Measurements from ENCODE around the gene CAMKMT.

Gene CAMKMT

DNA sequence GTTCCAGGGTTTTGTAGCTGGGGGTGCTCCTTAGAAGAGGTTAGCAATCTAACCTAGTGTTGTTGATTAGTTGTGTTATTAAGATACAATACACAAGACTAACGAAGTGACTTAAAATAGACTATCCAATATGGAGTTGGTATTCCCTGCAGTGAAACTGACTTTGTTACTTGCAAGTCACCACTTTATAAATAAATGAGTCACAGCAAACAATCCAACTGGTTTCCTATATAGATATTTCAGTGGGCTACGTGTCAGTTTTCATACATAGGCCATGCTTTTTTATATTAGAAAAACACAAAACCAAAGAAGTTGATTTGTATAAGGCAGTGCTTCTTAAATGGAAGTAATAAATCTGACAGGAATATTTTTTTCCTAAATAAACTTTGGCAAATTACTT is 274.0 kb downstream of the CAMKMT start:
- H3K4me3 ChIP-seq (ENCODE audit: low read depth, low read length), result no peak overlapping the region
- TF ChIP-seq, protein P1, sequence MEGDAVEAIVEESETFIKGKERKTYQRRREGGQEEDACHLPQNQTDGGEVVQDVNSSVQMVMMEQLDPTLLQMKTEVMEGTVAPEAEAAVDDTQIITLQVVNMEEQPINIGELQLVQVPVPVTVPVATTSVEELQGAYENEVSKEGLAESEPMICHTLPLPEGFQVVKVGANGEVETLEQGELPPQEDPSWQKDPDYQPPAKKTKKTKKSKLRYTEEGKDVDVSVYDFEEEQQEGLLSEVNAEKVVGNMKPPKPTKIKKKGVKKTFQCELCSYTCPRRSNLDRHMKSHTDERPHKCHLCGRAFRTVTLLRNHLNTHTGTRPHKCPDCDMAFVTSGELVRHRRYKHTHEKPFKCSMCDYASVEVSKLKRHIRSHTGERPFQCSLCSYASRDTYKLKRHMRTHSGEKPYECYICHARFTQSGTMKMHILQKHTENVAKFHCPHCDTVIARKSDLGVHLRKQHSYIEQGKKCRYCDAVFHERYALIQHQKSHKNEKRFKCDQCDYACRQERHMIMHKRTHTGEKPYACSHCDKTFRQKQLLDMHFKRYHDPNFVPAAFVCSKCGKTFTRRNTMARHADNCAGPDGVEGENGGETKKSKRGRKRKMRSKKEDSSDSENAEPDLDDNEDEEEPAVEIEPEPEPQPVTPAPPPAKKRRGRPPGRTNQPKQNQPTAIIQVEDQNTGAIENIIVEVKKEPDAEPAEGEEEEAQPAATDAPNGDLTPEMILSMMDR (IDR thresholded peaks at IDR 0.05; ENCODE audit: insufficient read depth, low read length, missing control alignments), result no peak
- no peak for DNase-seq (ENCODE audit: low read depth, low spot score)
- ChIA-PET CTCF (interaction anchor here (1.0 kb wide), 1 partner anchor 156 kb away, joined by 4 read pairs; no protein-coding TSS in a partner anchor), POLR2A (no interaction called here)

- ChIA-PET POLR2A (no interaction called here), CTCF (interaction anchor here (0.6 to 1.7 kb wide), 2 partner anchors 159 to 255 kb away, joined by 4 to 6 read pairs; no protein-coding TSS in a partner anchor)
- DNase-seq (ENCODE audit: low read depth, low spot score), result no peak
- TF ChIP-seq, protein P1 (IDR thresholded peaks at IDR 0.05; ENCODE audit: insufficient read depth, low read length, missing control alignments), result no peak
- H3K4me3 ChIP-seq (ENCODE audit: low read depth, low read length), result no peak overlapping the region
These were observed 276.9 kb downstream of the CAMKMT start for GRCh38 chr2:44638649-44639048.

DNA sequence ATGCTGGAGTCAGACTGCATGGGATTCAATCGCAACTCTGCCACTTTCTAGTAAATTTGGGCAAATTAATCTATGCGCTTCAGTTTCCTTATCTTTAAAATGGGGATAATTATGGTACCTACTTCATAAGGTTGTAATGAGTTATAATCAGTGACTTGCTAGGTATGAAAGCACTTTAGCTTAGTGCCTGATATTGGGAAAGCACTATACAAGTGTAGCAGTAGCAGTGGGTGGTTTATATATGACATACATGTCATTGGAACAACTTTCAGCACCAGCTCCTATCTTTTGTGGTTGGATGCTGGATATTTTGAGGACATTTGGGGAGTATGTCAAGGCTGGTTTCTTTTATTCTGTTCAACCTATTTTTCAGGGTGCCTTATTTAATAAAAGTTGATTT is 277.7 kb downstream of the CAMKMT start:
- no peak overlapping the region for H3K4me3 ChIP-seq (ENCODE audit: low read depth, low read length)
- TF ChIP-seq, protein P1 (IDR thresholded peaks at IDR 0.05; ENCODE audit: insufficient read depth, low read length, missing control alignments), result no peak
- no peak for DNase-seq (ENCODE audit: low read depth, low spot score)
- ChIA-PET POLR2A (no interaction called here), CTCF (interaction anchor here (0.6 to 1.7 kb wide), 2 partner anchors 160 to 255 kb away, joined by 4 to 6 read pairs; no protein-coding TSS in a partner anchor)

DNA sequence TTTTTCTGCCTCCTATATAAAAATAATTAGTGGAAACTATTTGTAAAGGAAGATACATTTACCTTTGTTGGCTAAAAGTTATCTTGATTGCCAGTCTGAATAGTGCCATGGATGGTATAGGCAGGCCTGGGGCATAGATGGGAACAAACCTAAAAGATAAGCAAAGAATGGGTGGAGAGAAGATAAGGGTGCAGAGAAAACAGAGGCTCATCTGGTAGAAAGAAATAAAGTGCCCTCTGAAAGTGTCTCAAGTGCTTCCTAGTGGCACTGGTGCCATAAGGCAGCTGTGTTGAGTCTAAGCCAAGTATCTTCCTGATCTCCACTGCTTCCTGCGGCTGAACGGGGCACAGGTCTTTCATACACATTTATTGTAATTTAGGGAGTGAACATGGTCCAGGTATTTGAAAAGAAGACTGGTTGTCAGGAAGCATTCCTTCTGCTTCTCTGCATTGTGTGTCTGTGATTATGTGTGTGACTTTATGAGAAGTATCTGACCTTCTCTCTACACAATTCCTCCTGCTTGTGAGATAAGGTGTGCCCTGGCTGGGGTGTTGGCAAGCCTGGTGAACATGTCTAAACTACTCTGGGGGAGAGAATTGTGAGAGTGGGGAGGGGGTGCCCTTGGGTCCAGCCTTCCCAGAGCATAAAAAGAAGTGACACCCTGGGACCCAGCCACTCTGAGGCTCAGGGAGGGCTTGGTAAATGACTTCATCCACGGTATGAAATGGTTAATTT is 280.5 kb downstream of the CAMKMT start:
- POLR2A ChIA-PET, result no interaction called here
- TF ChIP-seq, protein P1 (IDR thresholded peaks at IDR 0.05; ENCODE audit: insufficient read depth, low read length, missing control alignments), result no peak
- no peak overlapping the region for H3K4me3 ChIP-seq (ENCODE audit: low read depth, low read length)
- CTCF ChIA-PET, result no interaction called here
- DNase-seq (ENCODE audit: low read depth, low spot score), result no peak

DNA sequence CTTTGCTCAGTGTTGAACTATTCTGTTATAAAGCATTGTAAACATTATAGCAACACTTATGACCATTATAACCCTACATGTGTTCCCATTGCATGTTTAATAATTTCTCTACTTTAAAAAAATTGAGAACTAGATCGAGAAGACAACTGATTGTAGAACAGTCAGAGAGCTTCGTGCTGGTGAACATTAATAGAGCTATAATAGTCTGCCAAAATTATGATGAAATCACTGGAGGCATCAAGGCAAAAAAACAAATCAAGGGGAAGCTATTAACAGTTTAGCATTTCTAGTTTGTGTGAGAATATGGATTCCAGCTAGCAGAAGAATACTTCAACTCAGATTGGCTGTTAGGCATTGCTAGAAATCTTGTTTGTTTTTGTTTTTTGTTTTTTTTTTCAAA is 284.2 kb downstream of the CAMKMT start:
- POLR2A ChIA-PET, result no interaction called here
- no peak overlapping the region for H3K4me3 ChIP-seq (ENCODE audit: low read depth, low read length)
- CTCF ChIA-PET, result interaction anchor here (0.7 kb wide), 1 partner anchor 166 kb away, joined by 3 read pairs; no protein-coding TSS in a partner anchor
- DNase-seq (ENCODE audit: low read depth, low spot score), result no peak
- TF ChIP-seq, protein P1 (IDR thresholded peaks at IDR 0.05; ENCODE audit: insufficient read depth, low read length, missing control alignments), result no peak

- POLR2A ChIA-PET, result no interaction called here
- TF ChIP-seq, protein P1 (IDR thresholded peaks at IDR 0.05; ENCODE audit: insufficient read depth, low read length, missing control alignments), result no peak
- H3K4me3 ChIP-seq (ENCODE audit: low read depth, low read length), result no peak overlapping the region
- DNase-seq (ENCODE audit: low read depth, low spot score), result no peak
- CTCF ChIA-PET, result interaction anchor here (1.3 kb wide), 1 partner anchor 170 kb away, joined by 4 read pairs; no protein-coding TSS in a partner anchor
These were observed 287.6 kb downstream of the CAMKMT start for GRCh38 chr2:44649381-44649780.

All from AG04449 (cell line).